Measurements from ENCODE around the gene PTAFR.

PTAFR gene

DNA sequence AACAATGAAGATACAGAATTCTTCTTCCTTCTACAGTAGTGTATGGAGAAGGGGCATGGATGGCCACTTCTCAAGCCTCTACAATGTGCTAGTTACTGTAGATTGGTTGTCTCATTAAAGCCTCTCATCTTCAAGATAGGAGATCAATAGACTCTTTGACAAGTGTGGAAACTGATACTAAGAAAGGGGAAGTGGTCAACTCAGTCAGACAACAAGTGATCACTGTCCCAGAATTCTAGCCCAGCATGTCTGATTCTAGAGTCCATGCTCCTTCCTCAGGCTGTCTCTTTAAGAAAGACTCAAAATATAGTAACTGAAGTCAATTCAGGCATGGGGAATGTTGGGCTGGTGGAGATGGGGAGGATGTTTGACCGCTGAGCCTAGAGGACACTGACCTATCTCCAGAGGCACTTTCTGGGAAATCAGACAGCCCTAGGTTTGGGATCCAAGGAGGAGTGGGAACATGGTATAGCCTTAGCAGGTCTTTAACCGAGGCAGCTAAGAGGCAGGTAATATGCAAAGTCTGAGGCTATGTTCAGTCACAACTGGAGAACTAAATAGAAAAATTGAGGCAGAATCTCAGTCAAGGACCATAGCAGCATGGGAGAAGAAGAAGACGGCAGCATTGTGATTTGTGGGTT lies 48.8 kb downstream of the PTAFR start:
- no peak overlapping the region for H3K4me3 ChIP-seq (ENCODE audit: low read length)
- TF ChIP-seq, protein P1, sequence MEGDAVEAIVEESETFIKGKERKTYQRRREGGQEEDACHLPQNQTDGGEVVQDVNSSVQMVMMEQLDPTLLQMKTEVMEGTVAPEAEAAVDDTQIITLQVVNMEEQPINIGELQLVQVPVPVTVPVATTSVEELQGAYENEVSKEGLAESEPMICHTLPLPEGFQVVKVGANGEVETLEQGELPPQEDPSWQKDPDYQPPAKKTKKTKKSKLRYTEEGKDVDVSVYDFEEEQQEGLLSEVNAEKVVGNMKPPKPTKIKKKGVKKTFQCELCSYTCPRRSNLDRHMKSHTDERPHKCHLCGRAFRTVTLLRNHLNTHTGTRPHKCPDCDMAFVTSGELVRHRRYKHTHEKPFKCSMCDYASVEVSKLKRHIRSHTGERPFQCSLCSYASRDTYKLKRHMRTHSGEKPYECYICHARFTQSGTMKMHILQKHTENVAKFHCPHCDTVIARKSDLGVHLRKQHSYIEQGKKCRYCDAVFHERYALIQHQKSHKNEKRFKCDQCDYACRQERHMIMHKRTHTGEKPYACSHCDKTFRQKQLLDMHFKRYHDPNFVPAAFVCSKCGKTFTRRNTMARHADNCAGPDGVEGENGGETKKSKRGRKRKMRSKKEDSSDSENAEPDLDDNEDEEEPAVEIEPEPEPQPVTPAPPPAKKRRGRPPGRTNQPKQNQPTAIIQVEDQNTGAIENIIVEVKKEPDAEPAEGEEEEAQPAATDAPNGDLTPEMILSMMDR (IDR thresholded peaks at IDR 0.05; ENCODE audit: insufficient read depth, low read depth, low read length, missing control alignments): no peak

DNA sequence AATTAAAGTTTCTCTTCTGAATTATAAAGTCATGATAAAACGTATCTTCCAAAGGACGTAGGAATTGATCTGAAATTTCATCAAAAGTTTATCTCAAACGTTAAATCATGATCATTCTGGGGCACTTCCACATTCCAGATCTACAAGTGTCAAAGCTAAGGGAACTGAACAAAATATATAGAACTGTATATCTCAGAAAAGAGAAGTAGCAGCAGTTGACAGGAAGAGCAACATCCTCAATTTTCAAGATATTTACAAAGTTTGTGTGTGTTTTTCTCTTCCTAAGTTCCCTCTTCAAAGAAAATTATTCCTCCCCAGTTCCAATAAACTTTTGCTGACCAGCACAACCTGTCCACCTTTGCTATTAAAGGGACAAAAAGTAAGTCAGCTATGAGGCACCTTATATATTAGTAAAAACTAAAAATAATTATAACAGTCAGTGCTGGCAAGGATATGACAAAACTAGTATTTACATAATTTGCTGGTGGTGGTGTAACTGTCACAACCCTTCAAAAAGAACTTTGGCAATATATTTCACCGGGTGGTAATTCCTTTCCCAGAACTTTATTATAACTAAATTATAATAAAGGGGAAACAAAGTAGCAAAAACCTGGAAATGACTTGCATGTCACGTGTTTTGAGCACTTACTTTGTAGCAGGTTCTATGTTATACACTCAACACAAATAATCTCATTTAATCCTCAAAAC lies 49.6 kb downstream of the PTAFR start:
- TF ChIP-seq, protein P1 (IDR thresholded peaks at IDR 0.05; ENCODE audit: insufficient read depth, low read depth, low read length, missing control alignments): no peak
- no peak overlapping the region for H3K4me3 ChIP-seq (ENCODE audit: low read length)
- no peak for DNase-seq (ENCODE audit: low read depth)

More for the DNA sequence above, 48.8 kb downstream of the PTAFR start:
- no peak for DNase-seq (ENCODE audit: low read depth)

GRCh38 chr1:28126212-28126611 lies 50.3 kb downstream of the PTAFR start:
- H3K4me3 ChIP-seq (ENCODE audit: low read length): no peak overlapping the region
- DNase-seq (ENCODE audit: low read depth): no peak
- TF ChIP-seq, protein P1 (IDR thresholded peaks at IDR 0.05; ENCODE audit: insufficient read depth, low read depth, low read length, missing control alignments): no peak

- TF ChIP-seq, protein P1 (IDR thresholded peaks at IDR 0.05; ENCODE audit: insufficient read depth, low read depth, low read length, missing control alignments): no peak
- DNase-seq (ENCODE audit: low read depth): peak; percentile 89
- no peak overlapping the region for H3K4me3 ChIP-seq (ENCODE audit: low read length)
These were observed 53.0 kb downstream of the PTAFR start for GRCh38 chr1:28123461-28123961.

- DNase-seq (ENCODE audit: low read depth): no peak
- TF ChIP-seq, protein P1 (IDR thresholded peaks at IDR 0.05; ENCODE audit: insufficient read depth, low read depth, low read length, missing control alignments): no peak
These were observed 54.3 kb downstream of the PTAFR start for GRCh38 chr1:28122183-28122582.

DNA sequence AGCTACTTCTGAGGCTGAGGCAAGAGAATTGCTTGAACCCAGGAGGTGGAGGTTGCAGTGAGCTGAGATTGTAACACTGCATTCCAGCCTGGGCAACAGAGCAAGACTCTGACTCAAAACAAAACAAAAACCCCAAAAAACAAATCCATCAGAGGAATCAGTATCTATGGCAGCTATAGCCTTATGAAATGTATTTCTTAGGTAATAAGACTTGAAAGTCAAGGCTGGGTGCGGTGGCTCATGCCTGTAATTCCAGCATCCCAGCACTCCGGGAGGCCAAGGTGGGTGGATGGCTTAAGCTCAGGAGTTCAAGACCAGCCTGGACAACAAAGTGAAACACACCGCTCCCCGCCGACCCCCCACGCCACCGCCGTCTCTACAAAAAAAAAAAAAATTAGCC lies 56.9 kb downstream of the PTAFR start:
- no peak overlapping the region for H3K4me3 ChIP-seq (ENCODE audit: low read length)
- TF ChIP-seq, protein P1 (IDR thresholded peaks at IDR 0.05; ENCODE audit: insufficient read depth, low read depth, low read length, missing control alignments): no peak

More at GRCh38 chr1:28122183-28122582, 54.3 kb downstream of the PTAFR start:
- no peak overlapping the region for H3K4me3 ChIP-seq (ENCODE audit: low read length)

More for the DNA sequence above, 56.9 kb downstream of the PTAFR start:
- no peak for DNase-seq (ENCODE audit: low read depth)

Measured in epithelial cell of esophagus (primary cell).